NCI-H128 (cell line): Measurements from ENCODE around the gene PTGDS.

ENCODE experiments used
- DNase-seq: peaks from one replicate; lab custom pipeline; 2025; ENCODE audit not compliant: unreplicated experiment; lab: John Stamatoyannopoulos, UW

The PTGDS gene

GRCh38 chr9:136972335-136972734, 5.0 kb upstream of the PTGDS start:
- no peak for DNase-seq

DNA sequence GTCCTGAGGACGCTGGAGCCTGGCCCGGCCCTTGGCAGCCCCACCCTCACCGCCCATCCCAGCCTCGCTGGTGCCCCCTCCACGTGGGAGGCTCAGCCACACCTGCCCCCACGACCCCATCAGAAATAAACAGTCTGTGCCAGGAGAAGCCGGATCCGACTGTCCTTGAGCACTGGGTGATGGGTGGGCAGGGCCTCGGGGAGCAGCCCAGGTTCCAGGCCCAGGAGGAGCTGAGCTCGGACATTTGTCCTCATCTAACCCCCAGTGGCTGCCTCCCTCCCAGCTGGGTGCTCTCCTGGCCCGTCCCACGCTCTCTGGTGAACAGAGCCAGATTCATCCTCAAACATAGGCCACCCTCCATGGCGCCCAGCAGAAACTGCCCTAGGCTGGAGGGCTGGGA, 4.6 kb upstream of the PTGDS start:
- no peak for DNase-seq

DNA sequence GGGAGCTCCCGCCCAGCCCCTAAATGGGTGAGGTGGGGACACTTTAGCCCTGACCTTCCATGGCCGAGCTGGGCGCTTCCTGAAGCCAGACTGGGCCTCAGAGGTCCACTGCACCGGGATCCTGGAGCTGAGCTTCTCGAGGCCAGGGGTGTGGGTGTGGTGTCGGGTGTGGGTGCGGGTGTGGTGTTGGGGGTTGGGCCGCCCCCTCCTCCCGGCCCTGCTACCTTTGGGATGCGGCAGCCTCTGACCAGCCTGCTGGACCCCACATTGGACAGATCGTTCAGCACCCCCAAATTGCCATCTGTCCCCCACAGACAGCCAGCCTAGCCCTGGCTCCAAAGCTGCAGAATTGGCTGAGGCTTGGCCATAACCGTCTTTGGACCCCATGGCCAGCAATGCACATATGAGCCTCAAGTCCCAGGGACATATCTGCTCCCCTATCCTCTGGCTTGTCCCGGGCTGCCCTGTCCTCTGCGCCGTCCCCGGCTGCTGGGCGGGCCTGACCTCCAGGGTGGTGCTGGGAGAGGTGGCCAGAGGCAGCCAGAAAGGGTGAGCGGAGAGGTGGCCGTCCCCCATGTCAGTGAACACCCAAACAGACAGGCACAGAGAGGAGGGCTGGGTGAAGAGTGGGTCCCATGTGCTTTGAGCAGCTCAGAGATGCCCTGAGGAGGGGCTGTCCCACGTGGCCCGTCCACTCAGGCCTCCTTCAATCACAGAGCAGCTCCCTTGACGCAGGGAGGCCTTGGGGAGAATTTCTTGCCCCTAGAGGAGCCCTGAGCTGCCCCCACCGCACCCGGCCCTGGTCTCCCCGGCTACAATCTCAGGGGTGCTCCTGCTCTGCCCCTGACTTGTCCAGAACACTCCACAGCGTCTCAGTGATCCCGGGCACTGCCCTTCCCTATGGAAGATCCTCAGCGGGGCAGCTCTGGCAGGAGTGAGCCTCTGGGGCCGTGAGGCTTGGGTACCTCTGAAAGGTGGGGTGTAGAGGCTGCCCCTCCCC, 3.4 kb upstream of the PTGDS start:
- no peak for DNase-seq

DNA sequence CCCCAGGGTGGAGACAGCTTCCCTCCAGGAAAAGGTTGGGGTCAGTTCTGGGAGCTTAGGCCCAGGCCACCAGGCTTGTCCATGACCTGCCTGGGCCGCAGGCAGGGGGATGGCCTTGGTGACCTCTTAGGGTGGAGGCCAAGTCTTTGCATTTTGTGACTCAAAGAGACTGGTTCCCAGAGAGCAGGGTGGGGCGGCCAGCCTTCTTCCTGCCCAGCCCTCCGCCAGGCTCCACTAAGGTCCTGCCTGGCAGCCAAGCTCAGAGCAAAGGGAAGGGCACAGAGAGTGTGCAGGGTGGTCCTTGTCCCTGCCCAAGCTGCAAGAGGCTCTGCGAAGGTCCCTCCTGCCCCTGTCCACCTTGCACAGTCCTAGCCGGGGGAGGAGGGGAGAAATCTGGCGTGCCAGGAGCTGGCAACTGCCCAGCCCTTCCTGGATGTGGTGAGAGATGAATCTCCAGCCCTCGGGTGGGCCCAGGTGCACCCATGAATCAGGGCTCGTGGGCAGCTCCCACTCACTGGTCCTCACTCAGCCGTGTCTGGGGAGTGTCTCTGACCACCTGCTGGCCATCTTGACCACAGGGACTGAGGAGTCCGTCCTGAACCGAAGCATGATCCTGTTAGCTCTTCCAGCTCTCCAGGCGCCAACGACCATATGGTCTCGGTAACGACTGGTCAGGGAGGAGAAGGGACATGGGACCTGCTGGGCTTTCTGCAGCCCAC, 2.3 kb upstream of the PTGDS start:
- DNase-seq, result no peak

DNA sequence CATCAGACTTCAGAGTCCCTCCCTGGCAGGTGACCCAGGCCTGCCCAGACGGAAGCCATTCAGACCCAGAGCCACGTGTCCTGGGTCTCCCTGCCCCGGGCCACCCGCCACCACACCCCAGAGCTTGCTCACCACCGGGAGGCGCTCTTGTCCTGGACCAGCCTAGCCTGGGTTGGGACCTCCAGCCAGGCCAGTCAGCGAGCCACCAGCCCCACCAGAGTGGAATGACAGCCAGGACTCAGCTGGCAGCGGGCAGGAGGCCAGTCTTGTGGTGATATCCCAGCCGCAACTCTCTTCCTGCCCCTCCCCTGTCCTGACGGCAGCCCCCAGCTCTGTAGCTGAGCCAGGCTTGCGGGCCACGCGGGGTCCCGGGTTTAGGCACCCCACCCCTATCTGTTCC, 1.7 kb upstream of the PTGDS start:
- DNase-seq, result no peak

DNA sequence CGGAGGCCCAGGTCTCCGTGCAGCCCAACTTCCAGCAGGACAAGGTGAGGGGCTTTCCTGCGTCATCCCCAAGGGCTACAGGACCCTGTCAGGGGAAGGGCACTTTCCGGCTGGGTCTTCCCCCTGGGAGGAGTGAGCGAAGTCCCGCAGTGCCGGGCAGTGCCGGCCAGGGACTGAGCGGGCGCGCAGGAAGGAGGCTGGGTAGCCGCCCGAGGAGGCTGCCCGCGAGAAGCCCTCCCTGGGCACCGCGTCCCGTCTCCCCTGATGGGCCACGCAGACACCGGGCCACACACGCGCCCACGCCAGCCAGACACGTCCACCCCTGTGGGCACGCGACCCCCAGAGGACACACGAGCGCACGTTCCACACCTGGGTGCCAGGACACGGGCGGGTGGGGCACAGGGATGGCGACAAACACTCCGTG, 357 bp downstream of the PTGDS start:
- DNase-seq, result no peak

- DNase-seq, result peak; percentile 15
Observed at GRCh38 chr9:136978073-136978864, 965 bp downstream of the PTGDS start.

GRCh38 chr9:136978865-136979544, 1.7 kb downstream of the PTGDS start:
- DNase-seq, result no peak

GRCh38 chr9:136979769-136980587, 2.7 kb downstream of the PTGDS start:
- DNase-seq, result no peak

- DNase-seq, result no peak
Observed at GRCh38 chr9:136980669-136981478, 3.6 kb downstream of the PTGDS start.

DNA sequence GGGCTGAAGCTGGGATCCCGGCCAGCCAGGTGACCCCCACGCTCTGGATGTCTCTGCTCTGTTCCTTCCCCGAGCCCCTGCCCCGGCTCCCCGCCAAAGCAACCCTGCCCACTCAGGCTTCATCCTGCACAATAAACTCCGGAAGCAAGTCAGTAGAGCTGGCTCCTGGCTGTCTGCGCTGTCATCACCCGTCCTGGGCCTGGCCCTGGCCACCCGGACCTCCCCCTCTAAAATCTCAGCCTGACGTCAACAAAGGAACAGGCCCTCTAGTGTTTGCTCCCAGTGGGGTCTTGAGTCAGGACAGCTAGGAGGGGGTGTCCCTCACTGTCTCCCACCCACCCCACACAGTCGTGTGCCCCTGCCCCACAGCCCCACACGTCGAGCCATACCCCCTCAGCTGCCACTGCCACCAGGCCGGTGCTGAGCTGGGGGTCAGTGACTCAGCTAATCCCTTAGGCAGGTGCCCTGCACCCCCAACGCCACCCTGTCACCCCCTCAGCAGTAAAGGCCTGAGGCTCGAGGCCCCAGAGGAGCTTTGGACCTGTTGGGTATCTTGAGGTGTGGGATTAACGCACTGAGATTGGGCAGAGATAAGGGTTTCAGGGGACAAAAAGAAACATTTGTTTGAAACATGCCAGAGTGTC, 4.4 kb downstream of the PTGDS start:
- DNase-seq, result no peak

- DNase-seq, result no peak
Observed at GRCh38 chr9:136982232-136983051, 5.1 kb downstream of the PTGDS start, which contains the start of gene LCNL1. Gene LCNL1, plus strand, starts transcription at chr9:136982993. Its CDS starts 594 bp downstream, at chr9:136983587.

DNA sequence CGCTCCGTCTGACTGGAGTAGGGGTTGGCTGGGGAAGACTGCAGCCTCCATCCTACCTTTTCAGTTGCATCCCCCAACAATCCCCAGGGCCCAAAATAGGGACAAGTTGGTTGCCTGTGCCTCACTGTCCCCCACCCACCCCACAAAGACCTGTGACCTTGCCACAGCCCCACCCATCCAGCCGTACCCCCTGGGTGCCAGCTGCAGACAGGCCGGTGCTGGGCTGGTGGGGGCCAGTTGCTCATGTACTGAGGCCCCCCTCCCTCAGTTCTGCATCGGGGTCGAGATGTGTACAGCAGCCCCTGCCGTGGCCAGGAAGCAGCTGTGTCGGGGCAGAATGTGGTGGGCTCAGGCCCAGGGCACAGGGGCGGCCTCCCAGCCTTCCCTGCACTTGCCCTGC, 5.9 kb downstream of the PTGDS start:
- no peak for DNase-seq

DNA sequence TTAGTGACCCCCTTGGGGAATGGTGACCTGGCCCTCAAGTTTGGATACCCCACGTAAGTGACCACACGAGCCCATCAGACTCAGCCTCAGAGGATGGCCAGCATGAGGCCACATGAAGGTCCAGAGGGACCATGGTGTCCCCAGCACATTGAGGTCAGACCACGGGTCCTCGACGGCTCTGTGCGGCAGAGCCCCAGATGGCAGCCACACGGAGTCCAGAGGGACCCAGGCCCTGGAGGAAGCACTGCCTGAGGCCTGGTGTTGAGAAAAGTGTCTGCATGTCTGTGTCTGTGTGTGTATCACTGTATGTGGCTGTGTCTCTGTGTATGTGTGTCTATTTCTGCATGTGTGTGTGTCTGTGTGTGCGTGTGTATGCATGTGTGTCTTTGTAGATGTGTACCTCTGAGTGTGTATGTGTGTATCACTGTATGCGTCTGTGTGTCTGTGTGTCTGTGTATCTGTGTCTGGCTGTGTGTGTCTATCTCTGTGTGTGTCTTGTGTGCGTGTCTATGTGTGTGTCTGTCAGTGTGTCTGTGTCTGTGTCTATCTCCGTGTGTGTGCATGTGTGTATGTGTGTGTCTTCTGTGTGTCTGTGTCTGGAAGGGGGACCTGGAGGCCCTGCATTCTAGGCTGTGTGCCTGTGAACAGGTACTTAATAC, 6.5 kb downstream of the PTGDS start:
- DNase-seq, result no peak

GRCh38 chr9:136984464-136985026, 7.2 kb downstream of the PTGDS start:
- DNase-seq, result no peak

DNA sequence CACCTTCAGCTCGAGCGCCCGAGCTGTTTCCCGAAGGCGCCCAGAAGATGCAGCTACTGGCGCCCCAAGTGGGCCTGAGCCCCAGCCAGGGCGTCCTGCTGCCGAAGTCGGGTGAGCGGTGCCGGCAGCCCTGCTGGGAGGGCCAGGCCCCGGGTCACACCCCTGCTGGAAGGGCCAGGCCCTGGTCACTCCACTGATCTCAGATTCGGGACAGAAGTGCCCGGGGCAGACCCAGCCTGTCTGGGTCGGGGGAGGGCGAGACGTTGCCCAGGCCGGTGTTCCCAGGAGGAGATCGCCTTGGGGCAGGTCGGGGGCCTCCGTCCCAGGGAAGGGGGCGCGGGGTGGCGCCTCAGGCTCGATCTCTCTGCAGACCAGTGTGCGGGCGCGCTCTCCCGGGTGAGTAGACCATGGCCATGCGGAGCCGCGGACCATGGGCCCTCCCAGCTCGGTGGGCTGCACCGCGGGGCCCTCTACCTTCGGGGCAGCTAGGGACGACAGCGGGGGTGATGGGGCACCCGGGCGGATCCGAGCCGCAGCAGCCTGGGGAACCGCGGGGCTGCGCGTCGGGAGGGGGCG, 7.8 kb downstream of the PTGDS start:
- DNase-seq, result no peak
